Stomach (tissue), 4 donors: Measurements from ENCODE around the gene CABLES1.

Source experiments
- CTCF ChIP-seq, 7 experiments: fragments of 450-650 bp in 4 of 7; fragments of 200-600 bp in 3 of 7; sonication (generic) in 3 of 7; IDR thresholded peaks; one replicate each; pipeline ENCODE4 v1.5.1; 2016 to 2019; ENCODE audit warnings: antibody characterized with exemption in 7 of 7, control low read depth in 2 of 7, mild to moderate bottlenecking in 1 of 7
- EP300 ChIP-seq: sonication (generic); formaldehyde crosslinking; IDR thresholded peaks from one replicate; pipeline ENCODE4 v1.6.1; 2017; ENCODE audit warnings: antibody characterized with exemption
- POLR2A ChIP-seq, 4 donors: fragments of 450-650 bp; IDR thresholded peaks; one replicate each; pipeline ENCODE4 v1.6.1; 2016; ENCODE audit warnings: antibody characterized with exemption in 4 of 4, control low read depth in 2 of 4, mild to moderate bottlenecking in 1 of 4, moderate library complexity in 1 of 4
- POLR2AphosphoS5 ChIP-seq, 3 donors: sonication (generic); formaldehyde crosslinking; IDR thresholded peaks; one replicate each; pipeline ENCODE4 v1.6.1; 2016; ENCODE audit warnings: antibody characterized with exemption in 3 of 3

- TF ChIP-seq CTCF (IDR thresholded peaks at IDR 0.05) = no peak
- TF ChIP-seq POLR2AphosphoS5 (IDR thresholded peaks at IDR 0.05) = no peak
- no peak for TF ChIP-seq EP300
- no peak for TF ChIP-seq POLR2A (IDR thresholded peaks at IDR 0.05)
Measured at GRCh38 chr18:23107718-23108117, 27.6 kb upstream of the CABLES1 start.
